Neural cell (in vitro differentiated cells): ENCODE data around the gene CKMT2. TPM values are rescaled to one million over a fixed set of nuclear protein-coding genes. Genes with fewer than 3 reads are reported as not detected.

Experiments
- H2AFZ ChIP-seq: fragments of 200-600, 300-800 bp; sonication (generic), shearing (Covaris generic); 2 replicates; pipeline ENCODE4 v1.6.0; 2014; ENCODE audit warnings: low read depth, mild to moderate bottlenecking, antibody characterized with exemption, low read length, moderate library complexity
- H3F3A ChIP-seq: fragments of 200-600 bp; shearing (Covaris generic); 2 replicates; pipeline ENCODE4 v1.6.1; 2016; ENCODE audit warnings: mild to moderate bottlenecking, moderate library complexity, mixed read lengths, antibody characterized with exemption, low read length; ENCODE audit not compliant: insufficient read depth, poor library complexity, severe bottlenecking
- H3K27ac ChIP-seq: fragments of 200-600, 300-800 bp; sonication (generic), shearing (Covaris generic); 2 replicates; pipeline ENCODE4 v1.5.1; 2014; ENCODE audit warnings: mild to moderate bottlenecking, low read length, moderate library complexity
- H3K27me3 ChIP-seq: fragments of 300-800, 200-600 bp; sonication (generic), shearing (Covaris generic); 2 replicates; pipeline ENCODE4 v1.6.0; 2014; ENCODE audit warnings: mild to moderate bottlenecking, low read depth, low read length, moderate library complexity; ENCODE audit not compliant: insufficient read depth
- H3K36me3 ChIP-seq: fragments of 300-800, 200-600 bp; sonication (generic), shearing (Covaris generic); 2 replicates; pipeline ENCODE4 v1.5.1; 2014; ENCODE audit warnings: mild to moderate bottlenecking, antibody characterized with exemption, low read length, moderate library complexity; ENCODE audit not compliant: insufficient read depth
- H3K4me2 ChIP-seq: fragments of 300-800, 200-600 bp; sonication (generic), shearing (Covaris generic); 2 replicates; pipeline ENCODE4 v1.6.0; 2014; ENCODE audit warnings: mild to moderate bottlenecking, low read length
- H3K4me3 ChIP-seq: fragments of 300-800, 200-600 bp; sonication (generic), shearing (Covaris generic); 2 replicates; pipeline ENCODE4 v1.5.1; 2014; ENCODE audit warnings: mild to moderate bottlenecking, low read length, moderate library complexity
- H3K79me2 ChIP-seq: fragments of 200-600 bp; shearing (Covaris generic); replicated peaks from 2 replicates; pipeline ENCODE4 v1.6.0; 2014; ENCODE audit warnings: mild to moderate bottlenecking, low read length, moderate library complexity; ENCODE audit not compliant: insufficient read depth
- H3K9ac ChIP-seq: fragments of 300-800, 200-600 bp; sonication (generic), shearing (Covaris generic); 2 replicates; pipeline ENCODE4 v1.6.1; 2016; ENCODE audit warnings: mild to moderate bottlenecking, low read length, mixed read lengths
- H3K9me2 ChIP-seq: fragments of 200-600 bp; shearing (Covaris generic); 2 replicates; pipeline ENCODE4 v1.6.1; 2016; ENCODE audit warnings: mild to moderate bottlenecking, low read length, mixed read lengths; ENCODE audit not compliant: insufficient read depth
- H3K9me3 ChIP-seq: fragments of 200-600, 300-800 bp; sonication (generic), shearing (Covaris generic); 2 replicates; pipeline ENCODE4 v1.6.1; 2016; ENCODE audit warnings: mild to moderate bottlenecking, mixed run types, low read length, moderate library complexity, mixed read lengths
- H4K20me1 ChIP-seq: fragments of 200-600 bp; shearing (Covaris generic); 2 replicates; pipeline ENCODE4 v1.6.1; 2016; ENCODE audit warnings: mild to moderate bottlenecking, mixed run types; ENCODE audit not compliant: insufficient read depth
- CTCF ChIP-seq: fragments of 450-650 bp; IDR thresholded peaks from 2 replicates; pipeline ENCODE4 v1.5.1; 2014; ENCODE audit warnings: antibody characterized with exemption, mild to moderate bottlenecking, moderate library complexity; ENCODE audit not compliant: poor library complexity, severe bottlenecking
- EP300 ChIP-seq: fragments of 450-650 bp; conservative IDR thresholded peaks from 2 replicates; pipeline ENCODE4 v1.6.1; 2014; ENCODE audit warnings: antibody characterized with exemption, mild to moderate bottlenecking, moderate library complexity; ENCODE audit not compliant: poor library complexity, severe bottlenecking
- EZH2 ChIP-seq: fragments of 200-600, 300-800 bp; shearing (Covaris generic), sonication (generic); IDR thresholded peaks from 2 replicates; pipeline ENCODE4 v1.6.1; 2014; ENCODE audit warnings: antibody characterized with exemption, low read length, borderline replicate concordance, mild to moderate bottlenecking; ENCODE audit not compliant: insufficient read depth, poor library complexity, severe bottlenecking
- MXI1 ChIP-seq: fragments of 450-650 bp; conservative IDR thresholded peaks from 2 replicates; pipeline ENCODE4 v1.6.1; 2014; ENCODE audit warnings: antibody characterized with exemption, mild to moderate bottlenecking; ENCODE audit not compliant: poor library complexity, severe bottlenecking
- POLR2AphosphoS5 ChIP-seq: IDR thresholded peaks from 2 replicates; pipeline ENCODE4 v1.6.1; 2012
- RAD21 ChIP-seq: fragments of 450-650 bp; conservative IDR thresholded peaks from 2 replicates; pipeline ENCODE4 v1.6.1; 2014; ENCODE audit warnings: antibody characterized with exemption, mild to moderate bottlenecking, moderate library complexity
- REST ChIP-seq: IDR thresholded peaks from 2 replicates; pipeline ENCODE4 v1.6.1; 2012; ENCODE audit warnings: borderline replicate concordance
- SMC3 ChIP-seq: fragments of 450-650 bp; conservative IDR thresholded peaks from 2 replicates; pipeline ENCODE4 v1.6.1; 2014; ENCODE audit warnings: antibody characterized with exemption, mild to moderate bottlenecking, moderate library complexity; ENCODE audit not compliant: poor library complexity
- TAF1 ChIP-seq: IDR thresholded peaks from 2 replicates; pipeline ENCODE4 v1.6.1; 2012; ENCODE audit warnings: low read depth
- polyA plus RNA-seq: library from polyadenylated mRNA; depleted of rRNA; stranded (reverse); fragments of >200 nt; gene quantifications from 2 replicates; pipeline ENCODE4 v1.2.3, GENCODE V29; 2014

The CKMT2 gene
- polyA plus RNA-seq, 1 donor from 2014 or later: not detected

- H3K4me2 ChIP-seq: no peak overlapping the region
- H3K9ac ChIP-seq: no peak overlapping the region
- no peak overlapping the region for H2AFZ ChIP-seq
- H3F3A ChIP-seq: no peaks in the 10 kb centered on the region
- H3K9me2 ChIP-seq: no peaks in the 10 kb centered on the region
- TF ChIP-seq MXI1: no peak
- no peak for TF ChIP-seq TAF1
- TF ChIP-seq CTCF: no peak
- TF ChIP-seq REST: no peak
- TF ChIP-seq EP300: no peak
- TF ChIP-seq POLR2AphosphoS5: no peak
- no peaks in the 10 kb centered on the region for H4K20me1 ChIP-seq
- no peaks in the 10 kb centered on the region for H3K79me2 ChIP-seq
- H3K9me3 ChIP-seq: no peaks in the 10 kb centered on the region
- no peak overlapping the region for H3K4me3 ChIP-seq
- H3K36me3 ChIP-seq: no peaks in the 10 kb centered on the region
- H3K27ac ChIP-seq: no peak overlapping the region
- H3K27me3 ChIP-seq: no peaks in the 10 kb centered on the region
These were observed 9.0 kb downstream of the CKMT2 start for GRCh38 chr5:81241961-81242648.

GRCh38 chr5:81242906-81243436 is 9.8 kb downstream of the CKMT2 start:
- Histone ChIP-seq H3K27ac (no peak overlapping the region), H3K9me2 (no peaks in the 10 kb centered on the region), H3K4me3 (no peak overlapping the region), H3F3A (no peaks in the 10 kb centered on the region), H3K9ac (no peak overlapping the region), H3K27me3 (no peaks in the 10 kb centered on the region), H2AFZ (no peak overlapping the region), H3K79me2 (no peaks in the 10 kb centered on the region), H3K9me3 (no peaks in the 10 kb centered on the region), H3K36me3 (no peaks in the 10 kb centered on the region), H4K20me1 (no peaks in the 10 kb centered on the region), H3K4me2 (no peak overlapping the region)
- TF ChIP-seq EZH2 (no peak), SMC3 (no peak), MXI1 (no peak), TAF1 (no peak), EP300 (no peak), REST (no peak), CTCF (no peak), RAD21 (no peak), POLR2AphosphoS5 (no peak)
